AG09309 (cell line): Measurements from ENCODE around the gene GLT1D1.

Experiments used
- DNase-seq: peaks from one replicate; pipeline ENCODE4 v3.0.0-alpha.2; 2010; ENCODE audit warnings: low read depth
- H3K4me3 ChIP-seq: 2 replicates; pipeline ENCODE4 v1.5.1; 2011; ENCODE audit warnings: mild to moderate bottlenecking, low read depth, low read length, moderate library complexity; ENCODE audit not compliant: control insufficient read depth
- TF ChIP-seq, protein P1 (sequence below): IDR thresholded peaks from 2 replicates; pipeline ENCODE4 v1.5.1; 2011; ENCODE audit warnings: mild to moderate bottlenecking, low read depth, low read length, inconsistent platforms; ENCODE audit not compliant: insufficient read depth, control insufficient read depth; ENCODE audit errors: missing control alignments

Gene GLT1D1

DNA sequence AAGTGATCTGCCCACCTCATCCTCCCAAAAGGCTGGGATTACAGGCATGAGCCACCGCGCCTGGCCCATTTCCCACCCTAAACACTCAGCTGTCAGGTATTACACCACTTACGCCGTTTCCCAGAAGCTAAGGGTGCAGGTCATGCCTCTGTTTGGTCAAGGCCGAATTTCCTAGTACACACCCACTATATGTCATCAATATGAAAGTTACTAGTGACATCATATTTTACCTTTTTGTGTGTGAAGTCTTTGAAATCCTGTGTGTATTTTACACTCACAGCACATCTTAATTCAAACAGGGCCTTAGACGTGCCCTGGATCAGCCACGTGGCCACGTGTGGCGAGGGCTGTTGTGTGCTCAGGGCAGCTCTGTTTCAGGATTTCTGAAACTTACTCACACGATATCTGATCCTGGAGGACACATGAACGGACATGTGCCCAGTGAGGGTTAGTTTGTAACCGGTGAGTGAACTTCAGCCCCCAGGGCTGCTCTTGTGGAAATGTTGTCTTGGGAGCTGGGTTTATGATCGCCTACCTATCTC, 51.8 kb downstream of the GLT1D1 start:
- TF ChIP-seq, protein P1, sequence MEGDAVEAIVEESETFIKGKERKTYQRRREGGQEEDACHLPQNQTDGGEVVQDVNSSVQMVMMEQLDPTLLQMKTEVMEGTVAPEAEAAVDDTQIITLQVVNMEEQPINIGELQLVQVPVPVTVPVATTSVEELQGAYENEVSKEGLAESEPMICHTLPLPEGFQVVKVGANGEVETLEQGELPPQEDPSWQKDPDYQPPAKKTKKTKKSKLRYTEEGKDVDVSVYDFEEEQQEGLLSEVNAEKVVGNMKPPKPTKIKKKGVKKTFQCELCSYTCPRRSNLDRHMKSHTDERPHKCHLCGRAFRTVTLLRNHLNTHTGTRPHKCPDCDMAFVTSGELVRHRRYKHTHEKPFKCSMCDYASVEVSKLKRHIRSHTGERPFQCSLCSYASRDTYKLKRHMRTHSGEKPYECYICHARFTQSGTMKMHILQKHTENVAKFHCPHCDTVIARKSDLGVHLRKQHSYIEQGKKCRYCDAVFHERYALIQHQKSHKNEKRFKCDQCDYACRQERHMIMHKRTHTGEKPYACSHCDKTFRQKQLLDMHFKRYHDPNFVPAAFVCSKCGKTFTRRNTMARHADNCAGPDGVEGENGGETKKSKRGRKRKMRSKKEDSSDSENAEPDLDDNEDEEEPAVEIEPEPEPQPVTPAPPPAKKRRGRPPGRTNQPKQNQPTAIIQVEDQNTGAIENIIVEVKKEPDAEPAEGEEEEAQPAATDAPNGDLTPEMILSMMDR, result no peak
- no peak overlapping the region for H3K4me3 ChIP-seq
- no peak for DNase-seq

DNA sequence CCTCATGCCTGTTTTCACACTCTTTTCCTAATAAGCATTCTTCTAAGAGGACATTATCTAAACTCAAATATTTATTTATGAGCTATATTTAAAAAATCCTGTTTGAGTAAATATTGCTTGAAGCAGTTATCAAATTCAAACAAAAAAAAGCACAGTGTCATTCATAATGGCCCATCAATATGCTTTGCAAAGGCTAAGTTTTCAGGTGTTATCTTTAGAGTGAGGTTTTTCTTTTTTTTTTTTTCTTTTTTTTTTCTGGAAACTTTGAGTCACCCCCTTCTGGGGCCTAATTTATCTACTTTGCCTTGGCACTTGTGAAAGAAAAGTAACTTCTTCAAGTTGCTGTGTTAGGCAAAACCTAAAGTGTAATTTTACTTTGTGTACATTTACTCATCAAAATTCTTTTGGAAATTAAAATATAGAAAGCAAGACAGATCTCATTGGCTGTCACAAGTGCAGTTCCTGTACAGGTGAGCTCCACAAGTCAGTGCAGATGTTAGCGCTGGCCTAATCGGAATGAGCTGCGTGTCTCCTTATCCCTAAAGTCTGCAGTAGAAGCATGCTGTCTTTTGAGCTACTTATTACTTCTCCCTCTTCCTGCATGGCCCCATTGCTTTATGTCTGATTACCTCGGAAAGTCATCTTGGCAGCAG, 53.3 kb downstream of the GLT1D1 start:
- TF ChIP-seq, protein P1, result no peak
- no peak for DNase-seq
- no peak overlapping the region for H3K4me3 ChIP-seq

DNA sequence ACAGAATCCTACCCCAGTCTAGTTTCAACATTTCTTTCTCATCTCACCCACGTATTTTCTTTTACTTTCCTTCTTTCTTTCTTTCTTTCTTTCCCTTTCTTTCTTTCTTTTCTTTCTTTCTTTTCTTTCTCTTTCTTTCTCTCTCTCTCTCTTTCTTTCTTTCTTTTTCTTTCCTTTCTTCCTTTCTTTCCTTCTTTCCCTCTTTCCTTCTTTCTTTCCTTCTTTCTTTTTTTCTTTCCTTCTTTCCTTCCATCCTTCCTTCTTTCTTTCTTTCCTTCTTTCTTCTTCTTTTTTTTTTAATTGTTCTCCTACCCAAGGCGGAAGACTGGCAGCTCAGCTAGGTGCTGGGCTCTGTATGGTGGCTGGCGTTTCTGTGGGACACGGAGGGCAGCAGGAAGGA, 55.0 kb downstream of the GLT1D1 start:
- DNase-seq, result no peak
- H3K4me3 ChIP-seq, result no peak overlapping the region
- TF ChIP-seq, protein P1, result no peak

DNA sequence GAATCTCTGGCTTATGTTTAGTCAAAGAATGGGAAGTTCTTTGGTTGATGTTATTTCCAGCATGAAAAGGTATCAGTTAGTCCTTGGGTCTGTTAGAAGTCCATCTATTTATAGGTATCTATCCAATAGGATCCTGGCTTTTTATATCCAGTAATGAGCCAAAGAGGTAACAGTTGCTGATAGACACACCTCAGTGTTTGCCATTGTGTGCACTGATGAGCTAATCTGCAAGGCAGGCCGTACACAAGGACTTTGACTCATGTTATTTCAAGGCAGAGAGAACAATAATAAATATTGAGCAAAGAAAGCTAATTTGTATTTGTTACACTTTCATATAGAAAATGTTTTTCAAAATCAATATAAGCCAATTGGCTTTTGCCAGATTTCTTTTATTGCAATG, 56.4 kb downstream of the GLT1D1 start:
- DNase-seq, result no peak
- TF ChIP-seq, protein P1, result no peak
- no peak overlapping the region for H3K4me3 ChIP-seq

DNA sequence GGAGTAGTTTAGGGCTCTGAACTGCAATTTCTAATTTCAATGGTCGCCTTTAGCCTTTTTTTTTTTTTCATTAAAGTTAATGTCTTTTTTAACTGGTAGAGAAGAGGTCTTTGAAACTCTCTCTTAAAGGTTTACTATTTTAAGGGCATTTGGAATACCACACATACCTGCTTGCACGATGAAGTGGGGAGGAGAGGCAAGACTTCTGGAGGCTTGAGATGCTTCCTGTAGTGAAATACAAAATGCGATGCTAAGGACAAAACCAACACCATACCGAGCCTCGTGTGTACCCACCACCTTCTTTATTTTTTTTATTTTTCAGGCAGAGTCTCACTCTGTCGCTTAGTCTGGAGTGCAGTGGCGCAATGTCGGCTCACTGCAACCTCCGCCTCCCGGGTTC, 57.4 kb downstream of the GLT1D1 start:
- H3K4me3 ChIP-seq, result no peak overlapping the region
- DNase-seq, result no peak
- TF ChIP-seq, protein P1, result no peak

DNA sequence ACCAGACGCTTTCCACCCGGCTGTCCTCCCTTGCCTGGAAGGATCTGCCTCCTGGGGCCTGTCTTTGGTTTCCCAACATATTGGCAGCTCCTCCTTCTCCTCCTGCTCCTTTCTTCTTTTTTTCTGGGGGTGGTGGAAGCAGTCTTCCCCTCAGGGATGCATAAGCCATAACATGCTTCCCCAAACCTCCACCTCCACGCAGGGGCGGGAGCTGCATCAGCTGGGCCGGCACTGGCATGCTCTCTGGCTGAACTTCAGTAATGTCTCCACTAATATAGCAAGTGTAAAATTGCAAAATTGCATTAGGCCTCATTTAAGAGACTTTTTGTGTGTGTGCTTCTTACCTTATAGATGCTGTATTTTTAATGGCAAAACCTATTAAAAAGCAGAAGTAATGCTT, 58.6 kb downstream of the GLT1D1 start:
- TF ChIP-seq, protein P1, result no peak
- DNase-seq, result no peak

More for the DNA sequence above, 58.6 kb downstream of the GLT1D1 start:
- no peak overlapping the region for H3K4me3 ChIP-seq
